Measurements from ENCODE around the gene PXDN.
"Not testable (repeated sequence)": the region's sequence is repeated elsewhere in the genome, so short reads cannot be mapped to it uniquely, and the experiment has no call there.

PXDN gene

DNA sequence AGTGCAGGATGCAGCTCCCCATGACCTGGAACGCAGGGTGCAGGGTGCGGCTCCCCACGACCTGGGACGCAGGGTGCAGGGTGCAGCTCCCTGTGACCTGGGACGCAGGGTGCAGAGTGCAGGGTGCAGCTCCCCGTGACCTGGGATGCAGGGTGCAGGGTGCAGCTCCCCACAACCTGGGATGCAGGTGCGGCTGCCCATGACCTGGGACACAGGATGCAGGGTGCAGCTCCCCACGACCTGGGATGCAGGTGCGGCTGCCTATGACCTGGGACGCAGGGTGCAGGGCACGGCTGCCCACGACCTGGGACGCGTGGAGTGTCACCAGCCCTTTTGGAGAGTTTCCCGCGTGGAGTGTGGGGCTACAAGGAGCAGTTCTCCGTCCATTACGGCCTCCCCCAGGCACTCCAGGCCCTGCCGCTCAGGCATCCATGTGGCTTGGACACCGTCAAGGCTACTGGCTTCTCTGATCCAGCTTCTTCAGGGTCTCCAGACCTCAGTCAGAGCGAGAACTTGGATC, 38.7 kb downstream of the PXDN start:
- no peak for DNase-seq (ENCODE audit: low read depth in 2 of 2)

DNA sequence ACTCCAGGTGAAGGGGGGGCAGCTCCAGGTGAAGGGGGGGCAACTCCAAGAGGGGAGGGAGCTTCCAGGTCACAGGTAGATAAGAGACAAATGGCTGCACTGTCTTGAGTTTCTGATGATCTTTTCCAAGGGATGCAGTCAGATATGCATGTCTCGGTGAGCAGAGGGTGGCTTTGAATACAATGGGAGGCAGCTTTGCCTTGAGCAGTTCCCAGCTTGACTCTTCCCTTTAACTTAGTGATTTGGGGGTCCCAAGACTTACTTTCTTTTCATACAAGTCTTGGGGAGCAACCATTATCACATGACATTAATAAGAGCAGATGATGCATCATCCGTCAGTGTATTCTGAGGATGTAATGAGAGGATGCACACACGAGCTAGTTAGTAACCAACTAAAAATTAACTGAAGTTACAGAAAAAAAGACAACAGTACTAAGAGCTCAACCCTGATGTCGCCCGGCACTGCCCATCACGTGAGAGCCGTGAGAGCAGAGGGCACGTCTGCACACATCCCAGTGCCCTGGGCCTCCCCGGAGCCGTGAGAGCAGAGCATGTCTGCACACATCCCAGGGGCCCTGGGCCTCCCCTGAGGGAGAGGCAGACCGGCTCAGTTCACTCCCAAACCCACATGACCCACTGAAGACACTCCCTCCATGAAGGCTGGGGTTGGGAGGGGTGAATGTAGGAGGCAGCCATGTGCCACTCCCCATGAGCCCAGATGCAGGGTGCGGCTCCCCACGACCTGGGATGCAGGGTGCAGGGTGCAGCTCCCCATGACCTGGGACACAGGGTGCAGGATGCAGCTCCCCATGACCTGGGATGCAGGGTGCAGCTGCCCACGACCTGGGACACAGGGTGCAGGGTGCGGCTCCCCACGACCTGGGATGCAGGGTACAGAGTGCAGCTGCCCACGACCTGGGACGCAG, 39.4 kb downstream of the PXDN start:
- no peak for DNase-seq (ENCODE audit: low read depth in 2 of 2)

DNA sequence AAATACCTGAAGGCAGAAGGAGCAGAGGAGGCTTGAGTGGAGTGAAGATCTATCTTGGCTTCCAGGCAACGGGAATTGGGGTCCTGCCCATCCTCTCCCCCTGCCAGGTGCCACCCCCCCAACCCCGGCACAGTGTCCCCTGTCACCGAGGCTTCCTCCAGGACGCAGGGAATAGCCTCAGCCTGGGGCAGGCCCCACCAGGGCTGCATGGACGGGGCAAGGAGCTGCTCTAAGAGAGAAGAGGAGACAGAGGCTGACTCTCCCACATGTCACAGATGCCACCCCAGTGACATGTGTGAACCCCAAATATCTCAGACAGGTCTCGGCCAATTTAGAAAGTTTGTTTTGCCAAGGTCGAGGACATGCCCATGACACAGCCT, 42.1 kb downstream of the PXDN start:
- DNase-seq (ENCODE audit: low read depth in 2 of 2), result no peak

GRCh38 chr2:1701556-1702185, 42.6 kb downstream of the PXDN start:
- no peak for DNase-seq (ENCODE audit: low read depth in 2 of 2)

GRCh38 chr2:1701020-1701419, 43.3 kb downstream of the PXDN start:
- DNase-seq (ENCODE audit: low read depth in 2 of 2), result no peak

DNA sequence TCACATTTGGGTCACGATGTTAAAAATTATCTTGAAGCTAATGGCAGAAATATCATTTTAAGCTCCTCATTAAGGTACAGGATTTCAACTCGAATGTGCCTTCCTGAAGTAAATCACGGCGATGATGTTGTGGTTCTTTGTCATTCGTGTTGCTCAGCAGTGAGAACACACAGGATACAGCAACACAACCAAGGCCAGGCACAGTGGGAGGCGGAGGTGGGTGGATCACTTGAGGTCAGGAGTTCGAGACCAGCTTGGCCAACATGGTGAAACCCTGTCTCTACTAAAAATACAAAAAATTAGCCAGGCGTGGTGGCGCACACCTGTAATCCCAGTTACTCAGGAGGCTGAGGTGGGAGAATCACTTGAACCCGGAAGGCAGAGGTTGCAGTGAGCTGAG, 43.9 kb downstream of the PXDN start:
- DNase-seq (ENCODE audit: low read depth in 2 of 2), result not testable (repeated sequence)

DNA sequence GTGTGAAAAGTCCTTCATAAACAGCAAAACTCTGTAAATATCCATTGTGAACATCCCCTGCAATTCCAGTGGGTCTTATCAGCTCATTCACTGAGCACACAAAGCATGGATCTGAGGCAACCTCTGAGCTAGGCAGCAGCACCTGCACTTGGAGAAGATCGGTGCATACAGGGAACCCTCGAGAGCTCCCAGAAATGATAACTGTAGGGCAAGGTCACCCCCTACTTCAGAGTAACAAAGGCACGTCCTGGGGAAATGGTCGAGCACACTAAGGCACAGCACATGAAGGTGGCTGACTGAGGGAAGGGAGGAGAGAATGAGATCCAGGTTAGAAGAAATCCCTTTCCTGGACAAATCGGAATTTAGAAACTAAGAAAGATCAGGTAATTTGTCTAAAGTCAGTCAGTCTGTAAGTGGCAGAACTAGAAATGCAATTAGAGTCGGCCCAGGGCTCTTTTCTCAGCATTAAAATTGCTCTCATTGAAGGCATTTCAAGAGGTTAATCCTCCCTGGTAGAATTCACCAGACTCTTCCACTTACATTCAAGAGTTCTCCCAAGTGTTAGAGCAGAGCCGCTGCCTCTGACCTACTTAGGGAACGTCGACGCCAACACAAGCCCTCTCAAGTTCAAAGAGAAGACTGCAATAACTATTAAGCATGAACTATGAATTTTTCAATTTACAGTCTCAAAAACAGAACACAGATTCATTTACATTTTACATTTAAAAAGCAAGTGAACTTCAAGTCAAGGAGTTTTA, 45.9 kb downstream of the PXDN start:
- no peak for DNase-seq (ENCODE audit: low read depth in 2 of 2)

DNA sequence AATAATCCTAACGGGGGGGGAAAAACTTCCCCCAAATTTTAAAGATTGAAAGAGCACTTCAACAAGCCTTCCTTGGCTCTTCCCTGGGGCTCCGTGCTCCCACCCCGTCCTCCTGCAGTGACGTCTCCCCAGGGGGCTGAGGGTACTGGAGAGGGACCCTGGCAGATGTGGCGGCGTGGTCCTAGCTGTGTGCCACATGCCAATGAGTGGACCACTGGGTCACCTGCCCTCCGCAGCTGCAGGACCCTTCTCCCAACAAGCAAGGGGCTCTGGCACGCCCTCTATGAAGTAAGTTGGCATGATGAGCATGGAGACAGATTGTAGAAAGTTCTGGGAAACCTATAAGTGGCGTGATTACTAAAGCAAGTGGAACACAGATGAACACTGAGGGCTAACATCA, 46.7 kb downstream of the PXDN start:
- DNase-seq (ENCODE audit: low read depth in 2 of 2), result no peak

DNA sequence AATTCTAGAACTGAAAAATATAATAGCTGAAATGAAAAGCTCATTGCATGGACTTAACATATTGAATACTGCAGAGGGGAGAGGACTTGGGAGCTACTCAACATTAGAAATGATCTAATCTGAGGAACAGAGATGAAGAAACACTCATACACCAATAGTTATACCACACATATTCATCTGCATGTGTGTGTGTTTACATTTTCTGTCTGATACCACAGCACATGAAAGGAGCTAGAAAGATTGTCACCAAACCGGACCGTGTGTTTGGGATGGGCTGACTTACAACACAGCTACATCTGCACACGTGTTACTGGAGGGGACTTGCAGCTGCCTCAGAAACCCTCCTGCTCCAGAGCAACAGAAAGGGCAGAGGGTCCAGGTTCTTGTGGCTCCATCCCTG, 47.8 kb downstream of the PXDN start:
- no peak for DNase-seq (ENCODE audit: low read depth in 2 of 2)

DNA sequence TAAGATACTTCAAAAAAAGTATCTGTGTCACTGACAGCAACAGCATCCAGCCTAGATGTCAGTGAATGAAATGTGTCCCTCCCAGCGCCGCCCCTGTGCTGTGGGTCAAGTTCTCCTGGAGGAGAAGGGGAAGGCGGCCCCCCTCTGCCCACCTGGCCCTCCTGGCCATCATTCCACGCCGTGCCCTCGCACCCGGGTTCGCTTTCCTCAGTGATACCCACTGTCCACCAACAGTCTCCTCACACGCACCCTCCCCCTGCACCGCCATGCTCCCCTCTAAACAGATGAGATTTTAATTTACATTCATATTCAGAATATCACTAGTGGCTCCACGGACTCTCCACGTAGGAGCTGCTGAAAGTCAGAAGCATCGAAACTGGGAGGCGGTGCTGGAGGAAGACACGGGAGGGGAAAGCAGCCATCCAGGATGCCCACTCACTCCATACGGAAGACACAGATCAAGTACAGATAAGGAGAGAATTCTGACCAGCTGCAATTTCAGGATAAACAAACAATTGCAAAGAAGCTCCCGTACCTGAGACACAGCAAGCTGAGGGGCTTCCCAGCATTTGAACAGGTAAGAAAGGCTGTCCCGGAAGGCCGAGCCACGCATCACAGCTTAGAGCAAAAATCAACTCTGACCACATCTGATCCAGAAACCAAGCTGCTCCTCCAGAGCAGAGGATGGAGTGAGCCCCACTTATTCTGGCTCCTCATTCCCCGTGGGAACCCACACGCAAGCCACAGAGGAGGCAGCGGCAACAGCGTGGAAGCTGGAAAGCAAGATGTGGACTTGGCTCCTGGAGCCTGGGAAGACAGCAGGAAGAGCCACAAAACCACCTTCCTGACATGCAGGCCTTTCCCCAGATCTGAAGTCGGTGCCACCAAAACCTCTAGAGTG, 49.7 kb downstream of the PXDN start:
- DNase-seq (ENCODE audit: low read depth in 2 of 2), result no peak

DNA sequence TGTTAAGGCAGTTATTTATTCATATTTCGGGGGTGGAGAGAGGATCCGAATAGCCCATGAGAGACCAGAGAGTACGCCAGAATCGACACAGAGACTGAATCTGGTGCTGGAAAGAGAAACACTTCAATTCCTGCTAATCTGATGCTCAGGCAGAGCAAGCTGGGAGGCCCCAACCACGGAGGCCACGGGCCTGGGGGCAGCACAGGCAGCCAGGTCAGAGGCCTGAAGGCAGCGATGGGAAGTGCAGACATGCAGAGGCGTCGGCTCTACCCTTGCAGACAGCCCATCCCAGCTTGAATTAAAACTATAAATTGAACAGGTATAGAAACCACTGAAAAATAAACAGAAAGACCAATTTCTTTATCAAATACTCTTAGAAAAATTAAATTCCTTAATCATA, 50.6 kb downstream of the PXDN start:
- no peak for DNase-seq (ENCODE audit: low read depth in 2 of 2)

GRCh38 chr2:1692342-1692741, 52.0 kb downstream of the PXDN start:
- DNase-seq (ENCODE audit: low read depth in 2 of 2), result no peak

DNA sequence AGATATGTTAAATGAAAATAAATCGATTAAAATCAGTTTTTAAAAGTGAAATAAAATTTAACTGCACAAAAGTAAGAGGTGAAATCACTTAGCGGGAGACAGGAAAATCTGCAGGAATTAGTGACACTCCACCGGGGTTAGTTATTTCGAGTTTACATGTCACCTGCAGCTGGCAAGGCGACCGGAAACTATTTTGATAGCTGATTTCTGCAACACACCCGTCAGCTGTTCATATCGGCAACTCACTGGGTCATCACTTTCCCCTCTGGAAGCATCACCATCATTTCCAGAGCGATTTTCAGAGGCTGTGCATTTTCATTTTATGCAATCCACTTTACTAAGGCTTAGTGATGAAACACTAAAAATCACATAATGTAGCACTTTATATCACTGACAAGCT, 52.9 kb downstream of the PXDN start:
- DNase-seq (ENCODE audit: low read depth in 2 of 2), result no peak

GRCh38 chr2:1690056-1690775, 54.1 kb downstream of the PXDN start:
- DNase-seq (ENCODE audit: low read depth in 2 of 2), result no peak

DNA sequence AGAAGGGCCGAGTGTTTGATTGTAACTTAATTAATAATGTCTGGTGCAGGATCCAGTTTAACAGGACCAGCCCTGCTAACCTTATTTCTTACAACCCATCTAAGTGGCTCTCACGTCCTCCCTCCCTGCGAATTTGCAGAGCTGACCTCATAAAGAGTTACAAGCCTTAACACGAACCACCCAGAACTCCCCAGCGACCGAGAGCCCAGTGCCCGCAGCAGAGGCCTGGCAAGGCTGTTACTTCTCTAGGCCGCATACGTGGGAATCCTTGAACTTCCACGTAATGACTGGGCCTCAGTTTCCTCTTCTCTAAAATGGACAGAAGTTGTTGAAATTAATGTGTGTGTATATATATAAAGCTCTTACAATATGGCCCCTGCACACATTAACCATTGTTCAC, 55.5 kb downstream of the PXDN start:
- DNase-seq (ENCODE audit: low read depth in 2 of 2), result no peak

DNA sequence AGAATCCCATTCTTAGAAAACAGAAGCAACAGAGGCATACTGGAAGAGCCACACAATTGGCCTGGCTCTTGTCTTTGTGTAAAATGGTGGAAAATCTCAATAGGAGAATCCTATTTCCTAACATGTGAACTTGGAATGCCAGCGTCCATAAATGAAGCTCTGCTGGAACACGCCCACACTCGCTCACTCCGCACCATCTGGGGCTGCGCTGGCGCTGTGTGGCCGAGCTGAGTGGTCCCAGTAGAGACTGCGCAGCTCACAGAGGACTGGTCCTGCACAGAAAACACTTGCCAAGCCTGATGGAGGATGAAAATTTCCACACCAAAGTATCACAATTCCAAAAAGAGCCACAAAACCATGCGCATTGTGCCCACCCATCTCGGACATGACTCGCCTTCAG, 56.2 kb downstream of the PXDN start:
- no peak for DNase-seq (ENCODE audit: low read depth in 2 of 2)

DNA sequence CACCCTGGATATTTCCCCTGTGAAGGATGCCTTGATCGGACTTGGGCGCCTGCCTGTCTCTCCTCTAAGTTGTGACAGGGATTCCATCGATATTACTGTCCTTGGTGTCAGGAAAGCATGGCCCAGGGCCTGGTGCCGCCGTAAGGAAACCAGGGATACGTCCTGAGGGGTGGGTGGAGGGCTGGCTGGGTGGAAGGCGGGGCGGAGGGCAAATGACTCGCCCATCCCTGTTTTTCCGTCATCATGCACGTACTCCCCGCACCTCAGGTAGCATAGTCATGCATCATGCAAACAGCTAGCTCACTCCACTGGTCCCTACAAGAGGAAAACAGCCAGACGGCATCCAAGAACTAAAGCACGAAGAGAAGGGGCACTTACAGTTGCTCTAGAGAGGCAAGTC, 57.1 kb downstream of the PXDN start:
- no peak for DNase-seq (ENCODE audit: low read depth in 2 of 2)

DNA sequence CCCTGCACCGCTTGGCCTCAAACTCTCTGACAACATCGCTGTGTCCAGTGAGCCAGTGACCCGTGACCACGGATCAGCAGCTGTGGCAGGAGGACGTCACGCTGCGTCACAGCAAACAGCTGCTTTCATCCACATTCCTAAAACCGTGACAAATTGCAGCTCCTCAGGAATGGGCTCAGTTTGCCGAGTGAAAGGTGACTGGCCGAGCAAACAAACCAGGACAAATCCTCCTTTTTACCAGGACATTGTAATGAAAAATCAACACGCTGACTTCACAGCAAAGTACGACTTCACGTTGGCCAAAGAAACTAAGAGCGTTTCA, 57.6 kb downstream of the PXDN start:
- DNase-seq (ENCODE audit: low read depth in 2 of 2), result no peak

DNA sequence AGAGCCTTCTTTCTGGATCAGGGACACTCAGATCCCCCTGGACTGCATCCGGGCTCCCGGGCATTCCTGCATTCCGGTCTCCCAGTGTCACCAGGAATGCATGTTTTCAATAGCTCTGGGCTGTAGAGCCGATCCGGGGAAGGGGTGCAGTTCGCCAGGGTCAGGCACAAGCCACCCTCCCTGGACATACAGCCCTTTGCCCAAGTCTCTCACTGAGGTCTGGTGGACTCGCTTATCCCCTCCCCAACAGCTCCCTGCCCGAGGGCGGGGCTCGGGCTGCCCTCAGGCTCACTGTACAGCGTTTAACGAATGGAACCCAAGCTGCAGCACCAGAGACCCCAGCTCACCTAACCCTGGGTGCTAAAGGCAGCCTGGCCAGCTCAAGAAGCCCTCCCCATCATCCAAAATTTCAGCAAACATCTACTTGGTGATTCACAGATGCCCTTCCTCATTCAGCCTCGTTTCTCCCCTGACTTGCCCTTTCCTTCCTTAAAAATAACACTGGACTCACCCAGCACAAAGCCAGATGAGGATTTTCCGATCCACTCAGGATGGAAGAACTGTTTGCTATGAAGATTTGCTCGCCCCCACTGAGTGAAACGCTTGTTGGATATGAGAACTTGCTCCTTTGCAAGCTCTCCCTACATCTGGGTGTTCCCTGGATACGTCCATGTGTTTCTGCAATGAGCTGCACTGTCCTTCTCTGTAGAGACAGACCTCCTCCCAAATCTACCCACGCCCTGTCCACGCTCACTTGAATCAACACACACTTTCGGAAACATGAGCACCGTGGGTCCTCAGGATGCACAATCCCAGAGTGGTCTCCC, 58.1 kb downstream of the PXDN start:
- no peak for DNase-seq (ENCODE audit: low read depth in 2 of 2)
